ENCODE results near the gene DPP8.

The DPP8 gene

GRCh38 chr15:65409036-65409631, 108.4 kb downstream of the DPP8 start:
- DNase-seq (ENCODE audit: insufficient read length) (no peak), FAIRE-seq (no peak)

GRCh38 chr15:65408324-65409035, 109.0 kb downstream of the DPP8 start:
- FAIRE-seq (no peak), DNase-seq (ENCODE audit: insufficient read length) (no peak)
- no peak for TF ChIP-seq POLR2AphosphoS5 (IDR thresholded peaks at IDR 0.05; ENCODE audit: low read depth, low read length)
- TF ChIP-seq POLR2A (IDR thresholded peaks at IDR 0.05; ENCODE audit: low read depth, low read length), result no peak
- no peak for TF ChIP-seq TAF1 (IDR thresholded peaks at IDR 0.05; ENCODE audit: borderline replicate concordance, low read depth, low read length)

More at GRCh38 chr15:65409036-65409631, 108.4 kb downstream of the DPP8 start:
- TF ChIP-seq TAF1 (IDR thresholded peaks at IDR 0.05; ENCODE audit: borderline replicate concordance, low read depth, low read length), result no peak
- no peak for TF ChIP-seq POLR2A (IDR thresholded peaks at IDR 0.05; ENCODE audit: low read depth, low read length)
- TF ChIP-seq POLR2AphosphoS5 (IDR thresholded peaks at IDR 0.05; ENCODE audit: low read depth, low read length), result no peak

- FAIRE-seq, result no peak
- TF ChIP-seq POLR2AphosphoS5 (IDR thresholded peaks at IDR 0.05; ENCODE audit: low read depth, low read length), result no peak
- no peak for TF ChIP-seq POLR2A (IDR thresholded peaks at IDR 0.05; ENCODE audit: low read depth, low read length)
- no peak for TF ChIP-seq TAF1 (IDR thresholded peaks at IDR 0.05; ENCODE audit: borderline replicate concordance, low read depth, low read length)
- no peak for DNase-seq (ENCODE audit: insufficient read length)
Measured at GRCh38 chr15:65406424-65407000, 111.0 kb downstream of the DPP8 start.

GRCh38 chr15:65405791-65406423, 111.6 kb downstream of the DPP8 start:
- TF ChIP-seq POLR2A (IDR thresholded peaks at IDR 0.05; ENCODE audit: low read depth, low read length), result no peak
- no peak for TF ChIP-seq POLR2AphosphoS5 (IDR thresholded peaks at IDR 0.05; ENCODE audit: low read depth, low read length)
- TF ChIP-seq TAF1 (IDR thresholded peaks at IDR 0.05; ENCODE audit: borderline replicate concordance, low read depth, low read length), result no peak
- no peak for DNase-seq (ENCODE audit: insufficient read length)
- no peak for FAIRE-seq

GRCh38 chr15:65404186-65404872, 113.2 kb downstream of the DPP8 start:
- FAIRE-seq, result no peak
- DNase-seq (ENCODE audit: insufficient read length), result no peak
- no peak for TF ChIP-seq POLR2A (IDR thresholded peaks at IDR 0.05; ENCODE audit: low read depth, low read length)
- no peak for TF ChIP-seq POLR2AphosphoS5 (IDR thresholded peaks at IDR 0.05; ENCODE audit: low read depth, low read length)
- TF ChIP-seq TAF1 (IDR thresholded peaks at IDR 0.05; ENCODE audit: borderline replicate concordance, low read depth, low read length), result no peak

- DNase-seq (ENCODE audit: insufficient read length) (no peak), FAIRE-seq (no peak)
- no peak for TF ChIP-seq POLR2AphosphoS5 (IDR thresholded peaks at IDR 0.05; ENCODE audit: low read depth, low read length)
- no peak for TF ChIP-seq POLR2A (IDR thresholded peaks at IDR 0.05; ENCODE audit: low read depth, low read length)
- TF ChIP-seq TAF1 (IDR thresholded peaks at IDR 0.05; ENCODE audit: borderline replicate concordance, low read depth, low read length), result no peak
Measured at GRCh38 chr15:65402961-65403360, 114.5 kb downstream of the DPP8 start.

- TF ChIP-seq POLR2AphosphoS5 (IDR thresholded peaks at IDR 0.05; ENCODE audit: low read depth, low read length) (no peak), TAF1 (IDR thresholded peaks at IDR 0.05; ENCODE audit: borderline replicate concordance, low read depth, low read length) (no peak), POLR2A (IDR thresholded peaks at IDR 0.05; ENCODE audit: low read depth, low read length) (no peak)
- DNase-seq (ENCODE audit: insufficient read length) (no peak), FAIRE-seq (no peak)
Measured at GRCh38 chr15:65401611-65402240, 115.8 kb downstream of the DPP8 start.

GRCh38 chr15:65400760-65401610, 116.5 kb downstream of the DPP8 start:
- TF ChIP-seq POLR2A (IDR thresholded peaks at IDR 0.05; ENCODE audit: low read depth, low read length) (no peak), TAF1 (IDR thresholded peaks at IDR 0.05; ENCODE audit: borderline replicate concordance, low read depth, low read length) (no peak), POLR2AphosphoS5 (IDR thresholded peaks at IDR 0.05; ENCODE audit: low read depth, low read length) (no peak)
- FAIRE-seq (peak; percentile 79), DNase-seq (ENCODE audit: insufficient read length) (peak; percentile 72)

GRCh38 chr15:65399997-65400396, 117.5 kb downstream of the DPP8 start:
- TF ChIP-seq TAF1 (IDR thresholded peaks at IDR 0.05; ENCODE audit: borderline replicate concordance, low read depth, low read length) (no peak), POLR2A (IDR thresholded peaks at IDR 0.05; ENCODE audit: low read depth, low read length) (no peak), POLR2AphosphoS5 (IDR thresholded peaks at IDR 0.05; ENCODE audit: low read depth, low read length) (no peak)
- DNase-seq (ENCODE audit: insufficient read length) (no peak), FAIRE-seq (no peak)
